ENCODE data around the gene FOXB2.

GRCh38 chr9:77021291-77021894 is 1.9 kb downstream of the FOXB2 start:
- no peak for TF ChIP-seq CTCF (IDR thresholded peaks at IDR 0.05; ENCODE audit: borderline replicate concordance, extremely low read depth, low read length, poor library complexity, severe bottlenecking)
- TF ChIP-seq EZH2 (IDR thresholded peaks at IDR 0.05; ENCODE audit: borderline replicate concordance, low read depth, low read length, severe bottlenecking), result no peak
